Endodermal cell (in vitro differentiated cells): Measurements from ENCODE around the gene SELPLG. TPM values are rescaled to one million over a fixed set of nuclear protein-coding genes. Genes with fewer than 3 reads are reported as not detected.

ENCODE experiments used
- DNase-seq: peaks from one replicate; pipeline ENCODE4 v3.0.0-alpha.2; 2017
- H3K27ac ChIP-seq: 2 replicates; pipeline ENCODE4 v1.5.1; 2013; ENCODE audit warnings: mild to moderate bottlenecking, low read depth, low read length, moderate library complexity
- H3K27me3 ChIP-seq: 2 replicates; pipeline ENCODE4 v1.6.1; 2013; ENCODE audit warnings: mild to moderate bottlenecking, low read length, moderate library complexity; ENCODE audit not compliant: insufficient read depth, control insufficient read depth, poor library complexity, severe bottlenecking
- H3K36me3 ChIP-seq: 2 replicates; pipeline ENCODE4 v1.7.0; 2013; ENCODE audit warnings: mild to moderate bottlenecking, low read length, moderate library complexity; ENCODE audit not compliant: control insufficient read depth, insufficient read depth
- H3K4me1 ChIP-seq: one replicate; pipeline ENCODE4 v1.7.0; 2013; ENCODE audit warnings: low read length; ENCODE audit not compliant: control insufficient read depth, insufficient read depth
- H3K4me3 ChIP-seq: 2 replicates; pipeline ENCODE4 v1.5.1; 2013; ENCODE audit warnings: mild to moderate bottlenecking, low read length, moderate library complexity
- H3K9ac ChIP-seq: 2 replicates; pipeline ENCODE4 v1.6.1; 2013; ENCODE audit warnings: mild to moderate bottlenecking, low read length, moderate library complexity; ENCODE audit not compliant: poor library complexity, severe bottlenecking; ENCODE audit errors: extremely low read depth
- H3K9me3 ChIP-seq: 2 replicates; pipeline ENCODE4 v1.6.1; 2013; ENCODE audit warnings: mild to moderate bottlenecking, low read length, moderate library complexity; ENCODE audit not compliant: control insufficient read depth
- H3K27ac Mint-ChIP-seq: 2 replicates; pipeline ENCODE4 v1.8.0; 2020; ENCODE audit warnings: mixed read lengths
- H3K27me3 Mint-ChIP-seq: 2 replicates; pipeline ENCODE4 v1.8.0; 2021; ENCODE audit warnings: mild to moderate bottlenecking, mixed read lengths; ENCODE audit not compliant: insufficient read depth
- H3K36me3 Mint-ChIP-seq: 2 replicates; pipeline ENCODE4 v1.8.0; 2020; ENCODE audit warnings: low read depth, mixed read lengths
- H3K4me1 Mint-ChIP-seq: 2 replicates; pipeline ENCODE4 v1.8.0; 2020; ENCODE audit warnings: mixed read lengths
- H3K4me3 Mint-ChIP-seq: 2 replicates; pipeline ENCODE4 v1.8.0; 2020; ENCODE audit warnings: mild to moderate bottlenecking, moderate library complexity, mixed read lengths
- H3K9me3 Mint-ChIP-seq: 2 replicates; pipeline ENCODE4 v1.8.0; 2020; ENCODE audit warnings: mild to moderate bottlenecking, mixed read lengths
- WGBS, 2 experiments: methylation state at CpG; one replicate each; pipeline versions ENCODE4 v1.1.5 to v1.1.7; 2013; ENCODE audit warnings: missing lambda C conversion rate in 2 of 2, mixed read lengths in 1 of 2; ENCODE audit not compliant: insufficient coverage in 1 of 2, insufficient read length in 1 of 2; 5-methylcytosine and 5-hydroxymethylcytosine counted together
- total RNA-seq, 2 donors: library from RNA; stranded (reverse); fragmentation: NEBNext Ultra II Directional in 1 of 2; extraction: Animal tissue kit (Norgen Biotek cat#: 25700) in 1 of 2; gene quantifications; 2 replicates in 1 of 2; 3 replicates in 1 of 2; pipeline ENCODE4 v1.2.1, GENCODE V29; 2021
- TF ChIP-seq, protein P1 (sequence below): fragments of 200-600 bp; sonication (generic); conservative IDR thresholded peaks from 2 replicates; pipeline ENCODE4 v1.5.0; 2021; ENCODE audit warnings: antibody characterized with exemption, mild to moderate bottlenecking

Gene SELPLG
- total RNA-seq, 2 donors from 2014 or later = 0.13 TPM; not detected in 1

DNA sequence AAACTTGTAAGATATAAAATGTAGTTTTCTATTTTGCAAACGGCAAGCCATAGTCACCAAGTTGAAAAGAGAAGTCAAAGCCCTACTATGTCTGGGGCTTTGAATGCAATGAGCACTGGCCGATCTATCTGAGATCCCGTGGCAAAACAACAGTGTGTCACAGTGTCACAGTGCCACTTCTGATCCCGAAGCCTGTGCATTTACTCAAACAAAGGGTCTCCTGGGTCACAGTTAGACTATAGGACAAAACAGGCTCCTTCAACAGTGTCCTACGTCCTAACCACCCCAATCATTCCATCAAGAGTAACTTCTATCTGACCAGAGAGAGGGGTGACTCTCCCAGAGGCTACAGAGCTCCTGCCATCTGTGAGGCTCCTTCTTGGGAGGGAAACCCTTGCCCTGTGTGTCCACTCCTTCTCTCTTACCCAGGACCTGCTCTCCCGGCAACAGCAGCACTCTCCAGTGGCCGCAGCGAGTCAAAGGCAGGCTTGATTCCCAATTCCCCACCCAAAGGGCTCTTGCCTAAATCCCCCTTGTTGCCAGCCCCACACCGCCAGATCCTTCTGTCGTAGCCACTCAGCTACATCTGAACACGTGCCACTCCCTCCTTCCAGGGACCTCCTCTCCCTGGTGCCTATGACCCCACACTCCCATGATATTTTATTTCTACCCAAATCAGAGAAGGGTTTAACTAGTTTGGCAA, 14.0 kb upstream of the SELPLG start:
- TF ChIP-seq, protein P1, sequence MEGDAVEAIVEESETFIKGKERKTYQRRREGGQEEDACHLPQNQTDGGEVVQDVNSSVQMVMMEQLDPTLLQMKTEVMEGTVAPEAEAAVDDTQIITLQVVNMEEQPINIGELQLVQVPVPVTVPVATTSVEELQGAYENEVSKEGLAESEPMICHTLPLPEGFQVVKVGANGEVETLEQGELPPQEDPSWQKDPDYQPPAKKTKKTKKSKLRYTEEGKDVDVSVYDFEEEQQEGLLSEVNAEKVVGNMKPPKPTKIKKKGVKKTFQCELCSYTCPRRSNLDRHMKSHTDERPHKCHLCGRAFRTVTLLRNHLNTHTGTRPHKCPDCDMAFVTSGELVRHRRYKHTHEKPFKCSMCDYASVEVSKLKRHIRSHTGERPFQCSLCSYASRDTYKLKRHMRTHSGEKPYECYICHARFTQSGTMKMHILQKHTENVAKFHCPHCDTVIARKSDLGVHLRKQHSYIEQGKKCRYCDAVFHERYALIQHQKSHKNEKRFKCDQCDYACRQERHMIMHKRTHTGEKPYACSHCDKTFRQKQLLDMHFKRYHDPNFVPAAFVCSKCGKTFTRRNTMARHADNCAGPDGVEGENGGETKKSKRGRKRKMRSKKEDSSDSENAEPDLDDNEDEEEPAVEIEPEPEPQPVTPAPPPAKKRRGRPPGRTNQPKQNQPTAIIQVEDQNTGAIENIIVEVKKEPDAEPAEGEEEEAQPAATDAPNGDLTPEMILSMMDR = peak; percentile 1
- H3K4me3 Mint-ChIP-seq = no peak overlapping the region

DNA sequence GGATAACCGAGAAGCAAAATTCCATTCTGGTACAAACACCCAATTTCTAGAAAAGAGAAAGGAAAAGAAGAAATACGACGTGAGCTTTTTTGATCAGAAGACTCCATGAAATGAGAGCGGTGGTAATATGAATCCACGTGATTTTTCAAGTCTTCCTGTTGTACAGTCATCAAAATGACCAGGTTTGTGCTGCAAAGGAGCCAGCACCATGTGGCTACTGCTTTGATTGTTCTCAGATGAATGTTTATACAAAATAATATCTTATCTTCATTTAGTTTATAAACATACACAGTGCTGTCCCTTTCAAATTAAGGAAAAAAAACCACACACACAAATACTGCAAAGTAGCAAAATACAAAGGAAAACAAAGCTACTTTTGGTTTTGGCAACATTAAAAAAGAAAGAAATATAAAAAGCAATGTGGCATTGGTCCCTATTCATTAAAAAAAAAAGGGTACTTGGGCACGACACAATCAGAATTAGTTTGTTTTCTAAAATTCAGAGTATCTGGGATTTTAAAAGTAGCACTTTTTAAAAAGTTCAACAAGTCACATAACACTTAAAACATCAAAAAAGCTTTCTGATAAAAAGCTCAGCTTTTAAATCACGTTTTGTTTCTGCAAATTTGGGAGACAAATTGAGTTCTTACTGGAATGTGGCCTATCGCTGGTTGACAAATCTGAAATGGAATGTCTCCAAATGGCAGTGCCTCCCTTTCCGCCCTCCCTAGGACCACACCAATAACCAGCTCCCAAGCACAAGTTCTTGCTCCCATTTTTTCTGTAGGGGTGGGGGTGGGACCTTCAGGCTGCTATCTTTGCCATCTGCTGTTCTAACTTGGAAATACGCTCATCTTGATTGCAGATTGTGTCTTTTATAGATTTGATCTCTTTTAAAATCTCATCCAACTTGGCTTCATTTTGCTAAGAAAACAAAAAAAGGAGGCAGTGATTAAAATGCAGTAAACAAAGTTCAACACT, 13.2 kb upstream of the SELPLG start:
- Mint-ChIP-seq H3K4me3 (no peak overlapping the region), H3K4me1 (peaks cover 2% of the 10 kb centered on the region), H3K27ac (no peak overlapping the region), H3K9me3 (no peaks in the 10 kb centered on the region), H3K27me3 (no peaks in the 10 kb centered on the region), H3K36me3 (peaks cover 56% of the 10 kb centered on the region)
- Histone ChIP-seq H3K27ac (no peak overlapping the region), H3K4me1 (no peaks in the 10 kb centered on the region), H3K36me3 (peaks cover 93% of the 10 kb centered on the region), H3K27me3 (no peaks in the 10 kb centered on the region), H3K9ac (no peak overlapping the region), H3K9me3 (no peaks in the 10 kb centered on the region), H3K4me3 (no peak overlapping the region)
- TF ChIP-seq, protein P1 = peak; percentile 19
- WGBS, 2 experiments = 91 to 98% methylated on average over 6 to 10 of the region's 10 CpGs
- DNase-seq = peak; percentile 50

More for the DNA sequence above, 14.0 kb upstream of the SELPLG start:
- Histone ChIP-seq H3K9ac (no peak overlapping the region), H3K4me1 (no peaks in the 10 kb centered on the region), H3K36me3 (peaks cover 98% of the 10 kb centered on the region), H3K9me3 (no peaks in the 10 kb centered on the region), H3K4me3 (no peak overlapping the region), H3K27ac (no peak overlapping the region), H3K27me3 (no peaks in the 10 kb centered on the region)
- Mint-ChIP-seq H3K9me3 (no peaks in the 10 kb centered on the region), H3K36me3 (peaks cover 62% of the 10 kb centered on the region), H3K27ac (no peak overlapping the region), H3K4me1 (peaks cover 5% of the 10 kb centered on the region), H3K27me3 (no peaks in the 10 kb centered on the region)
- WGBS, 2 experiments = 91 to 93% methylated on average over 9 to 11 of the region's 11 CpGs
- peak; percentile 57 for DNase-seq

DNA sequence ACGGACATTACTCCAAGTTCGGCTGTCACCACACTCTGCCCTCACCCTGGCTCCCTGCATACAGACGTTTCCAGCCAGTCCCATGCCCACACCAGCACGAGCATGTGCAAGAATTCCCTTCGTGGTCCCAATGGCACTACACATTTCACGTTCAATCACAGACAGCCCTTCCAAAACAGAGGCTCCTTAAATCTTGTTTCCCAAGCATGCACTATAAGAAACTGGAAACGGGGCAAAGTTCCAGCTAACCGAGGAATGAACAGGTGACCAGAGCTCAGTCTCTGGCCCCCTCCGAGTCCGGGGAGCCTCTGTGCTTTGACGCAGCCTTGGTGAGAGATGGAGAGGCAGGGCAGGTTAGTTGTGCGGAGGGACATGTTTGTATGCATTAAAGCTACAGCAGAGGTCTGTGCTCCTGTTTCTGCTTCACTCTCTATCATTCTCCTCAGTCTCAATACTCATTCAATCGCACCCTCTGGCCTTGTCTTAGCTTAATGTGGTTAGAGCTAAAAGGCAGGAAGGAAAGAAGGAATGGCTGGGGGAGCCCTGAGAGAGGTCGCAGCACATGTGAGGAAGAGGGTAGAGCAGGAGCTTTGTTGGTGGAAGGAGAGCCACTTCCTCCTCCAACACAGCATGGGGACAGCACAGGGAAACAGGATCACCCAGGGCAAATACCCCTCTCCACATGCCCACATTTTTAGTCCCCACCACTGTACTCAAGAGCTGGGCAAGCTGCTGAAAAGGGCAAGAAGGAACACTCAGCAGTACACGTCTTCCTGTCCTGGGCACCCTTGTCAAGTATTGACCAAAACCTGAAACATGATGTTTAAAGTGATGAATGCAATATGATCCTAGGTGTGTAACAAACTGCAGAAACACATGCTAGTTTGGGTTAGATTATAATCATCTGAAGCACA, 12.2 kb upstream of the SELPLG start:
- Histone ChIP-seq H3K27me3 (no peaks in the 10 kb centered on the region), H3K27ac (no peak overlapping the region), H3K36me3 (peaks cover 84% of the 10 kb centered on the region), H3K4me3 (no peak overlapping the region), H3K4me1 (no peaks in the 10 kb centered on the region), H3K9me3 (no peaks in the 10 kb centered on the region), H3K9ac (no peak overlapping the region)
- no peak overlapping the region for H3K27ac Mint-ChIP-seq
- TF ChIP-seq, protein P1 = no peak
- DNase-seq = peak; percentile 20
- no peak overlapping the region for H3K4me3 Mint-ChIP-seq
- 95 to 100% methylated on average over 11 to 15 of the region's 15 CpGs for WGBS, 2 experiments
- H3K36me3 Mint-ChIP-seq = peaks cover 47% of the 10 kb centered on the region
- H3K4me1 Mint-ChIP-seq = peaks cover 2% of the 10 kb centered on the region
- no peaks in the 10 kb centered on the region for H3K9me3 Mint-ChIP-seq
- H3K27me3 Mint-ChIP-seq = no peaks in the 10 kb centered on the region
